ENCODE measurements around the gene PIEZO1. TPM values are rescaled to one million over a fixed set of nuclear protein-coding genes. Genes with fewer than 3 reads are reported as not detected.

PIEZO1 gene
- polyA plus RNA-seq, 1 experiment: 139 TPM

- DNase-seq (ENCODE audit: low read depth): no peak
- POLR2A ChIA-PET: no interaction called here
- TF ChIP-seq, protein P1, sequence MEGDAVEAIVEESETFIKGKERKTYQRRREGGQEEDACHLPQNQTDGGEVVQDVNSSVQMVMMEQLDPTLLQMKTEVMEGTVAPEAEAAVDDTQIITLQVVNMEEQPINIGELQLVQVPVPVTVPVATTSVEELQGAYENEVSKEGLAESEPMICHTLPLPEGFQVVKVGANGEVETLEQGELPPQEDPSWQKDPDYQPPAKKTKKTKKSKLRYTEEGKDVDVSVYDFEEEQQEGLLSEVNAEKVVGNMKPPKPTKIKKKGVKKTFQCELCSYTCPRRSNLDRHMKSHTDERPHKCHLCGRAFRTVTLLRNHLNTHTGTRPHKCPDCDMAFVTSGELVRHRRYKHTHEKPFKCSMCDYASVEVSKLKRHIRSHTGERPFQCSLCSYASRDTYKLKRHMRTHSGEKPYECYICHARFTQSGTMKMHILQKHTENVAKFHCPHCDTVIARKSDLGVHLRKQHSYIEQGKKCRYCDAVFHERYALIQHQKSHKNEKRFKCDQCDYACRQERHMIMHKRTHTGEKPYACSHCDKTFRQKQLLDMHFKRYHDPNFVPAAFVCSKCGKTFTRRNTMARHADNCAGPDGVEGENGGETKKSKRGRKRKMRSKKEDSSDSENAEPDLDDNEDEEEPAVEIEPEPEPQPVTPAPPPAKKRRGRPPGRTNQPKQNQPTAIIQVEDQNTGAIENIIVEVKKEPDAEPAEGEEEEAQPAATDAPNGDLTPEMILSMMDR (IDR thresholded peaks at IDR 0.05; ENCODE audit: insufficient read depth, low read depth, low read length): no peak
- no peak overlapping the region for H3K4me3 ChIP-seq (ENCODE audit: low read depth, low read length)
- H3K36me3 ChIP-seq (ENCODE audit: control insufficient read depth, insufficient read depth, low read length): peaks cover 11% of the 10 kb centered on the region
- CTCF ChIA-PET: no interaction called here
- H3K27me3 ChIP-seq (ENCODE audit: control insufficient read depth, insufficient read depth, low read length): no peaks in the 10 kb centered on the region
Measured at GRCh38 chr16:88702371-88703210, 82.4 kb downstream of the PIEZO1 start.

DNA sequence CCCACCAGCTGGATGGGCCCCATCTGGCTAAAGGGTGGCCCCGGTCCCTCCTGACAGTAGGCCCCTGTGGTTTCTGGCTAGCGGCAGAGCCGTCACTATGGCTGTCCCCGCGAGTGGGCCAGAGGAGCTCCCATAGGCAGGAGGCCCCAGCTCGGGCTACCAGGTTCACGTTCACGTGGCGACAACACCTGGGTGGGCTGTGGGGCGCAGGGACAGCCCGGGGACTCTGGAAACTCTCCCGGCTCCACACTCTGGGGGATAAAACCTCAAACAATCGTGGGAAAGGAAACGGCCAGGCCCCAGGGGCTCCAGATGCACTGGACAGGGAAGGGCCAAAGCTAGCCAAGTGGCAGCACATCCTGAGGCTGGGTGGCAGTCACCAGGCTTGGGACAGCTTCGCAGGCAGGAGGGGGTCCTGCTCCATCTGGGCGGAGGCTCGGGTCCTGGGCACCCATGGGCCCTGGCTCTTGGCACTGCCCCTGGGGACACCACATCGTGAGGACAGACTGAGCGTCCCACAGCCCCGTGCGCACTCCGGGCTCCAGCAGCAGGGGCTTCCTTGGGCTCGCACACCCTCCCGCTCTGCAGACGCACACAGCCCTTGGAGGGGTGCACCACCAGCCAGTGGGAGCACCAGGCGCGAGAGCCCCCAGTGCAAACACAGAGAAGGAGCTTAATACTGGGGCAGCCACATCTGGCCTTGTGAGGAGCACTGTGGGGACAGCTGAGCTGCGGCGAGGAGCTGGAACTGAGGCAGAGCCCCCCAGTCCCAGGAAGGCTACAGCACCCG lies 83.2 kb downstream of the PIEZO1 start:
- POLR2A ChIA-PET: no interaction called here

GRCh38 chr16:88700636-88701482 lies 84.2 kb downstream of the PIEZO1 start:
- Histone ChIP-seq H3K27me3 (ENCODE audit: control insufficient read depth, insufficient read depth, low read length) (no peaks in the 10 kb centered on the region), H3K36me3 (ENCODE audit: control insufficient read depth, insufficient read depth, low read length) (peaks cover 16% of the 10 kb centered on the region), H3K4me3 (ENCODE audit: low read depth, low read length) (no peak overlapping the region)
- no peak for DNase-seq (ENCODE audit: low read depth)
- ChIA-PET CTCF (interaction anchor here (1.2 kb wide), 1 partner anchor 14 kb away, joined by 3 read pairs; no protein-coding TSS in a partner anchor), POLR2A (no interaction called here)
- TF ChIP-seq, protein P1 (IDR thresholded peaks at IDR 0.05; ENCODE audit: insufficient read depth, low read depth, low read length): no peak

More for the DNA sequence above, 83.2 kb downstream of the PIEZO1 start:
- CTCF ChIA-PET: interaction anchor here (1.2 kb wide), 1 partner anchor 15 kb away, joined by 3 read pairs; no protein-coding TSS in a partner anchor
- H3K36me3 ChIP-seq (ENCODE audit: control insufficient read depth, insufficient read depth, low read length): peaks cover 14% of the 10 kb centered on the region
- no peaks in the 10 kb centered on the region for H3K27me3 ChIP-seq (ENCODE audit: control insufficient read depth, insufficient read depth, low read length)
- no peak overlapping the region for H3K4me3 ChIP-seq (ENCODE audit: low read depth, low read length)
- no peak for DNase-seq (ENCODE audit: low read depth)
- TF ChIP-seq, protein P1 (IDR thresholded peaks at IDR 0.05; ENCODE audit: insufficient read depth, low read depth, low read length): no peak

GRCh38 chr16:88700322-88700635 lies 84.7 kb downstream of the PIEZO1 start:
- CTCF ChIA-PET: interaction anchor here (1.2 kb wide), 1 partner anchor 13 kb away, joined by 3 read pairs; no protein-coding TSS in a partner anchor
- Histone ChIP-seq H3K4me3 (ENCODE audit: low read depth, low read length) (no peak overlapping the region), H3K36me3 (ENCODE audit: control insufficient read depth, insufficient read depth, low read length) (peaks cover 18% of the 10 kb centered on the region), H3K27me3 (ENCODE audit: control insufficient read depth, insufficient read depth, low read length) (no peaks in the 10 kb centered on the region)
- POLR2A ChIA-PET: no interaction called here
- TF ChIP-seq, protein P1 (IDR thresholded peaks at IDR 0.05; ENCODE audit: insufficient read depth, low read depth, low read length): no peak
- no peak for DNase-seq (ENCODE audit: low read depth)

Measured in BJ (cell line).